ENCODE data around the gene LSAMP. TPM values are rescaled to one million over a fixed set of nuclear protein-coding genes. Genes with fewer than 3 reads are reported as not detected.
A peak's percentile ranks its signal among the peaks of the same experiment; 100 is the strongest.

LSAMP gene
- total and polyA plus RNA-seq, 9 of the 15 experiments (the other 6 are each of a cell fraction or from before 2014, with no cell fraction given), result 0.09 to 0.11 TPM; not detected in 7

- no peaks in the 10 kb centered on the region for H3K79me2 ChIP-seq (ENCODE audit: control insufficient read depth, insufficient read depth, low read length)
- no TSS peak for BruUV-seq (replicated peaks)
- H4K20me1 ChIP-seq (replicated peaks; ENCODE audit: control insufficient read depth, insufficient read depth, low read length), result no peaks in the 10 kb centered on the region
- intact Hi-C loops (cut with micrococcal nuclease) (no loop called here), in situ Hi-C loops (cut with MboI) (no loop called here)
- H3K9ac ChIP-seq (ENCODE audit: insufficient read depth in 1 of 2, low read depth in 2 of 2, low read length in 2 of 2), result no peak overlapping the region
- H3K4me3 ChIP-seq, result no peak overlapping the region
- no peak overlapping the region for H3K4me2 ChIP-seq (ENCODE audit: insufficient read depth, low read length)
- no peaks in the 10 kb centered on the region for H3K36me3 ChIP-seq (ENCODE audit: control insufficient read depth, insufficient read depth, low read length)
- H3K4me1 ChIP-seq (replicated peaks in 1 of 2; ENCODE audit: control insufficient read depth in 2 of 2, insufficient read depth in 2 of 2, low read length in 2 of 2), result peaks cover 6 to 8% of the 10 kb centered on the region in 2 experiments; a peak in 4 of 5 replicates
- DNase-seq (ENCODE audit: extremely low read depth in 1 of 4, low spot score in 3 of 4) (peak; percentile 10 to 62 (median 36)), FAIRE-seq (peak; percentile 59), ATAC-seq (peak; percentile 93)
- no peaks in the 10 kb centered on the region for H3K9me3 ChIP-seq (replicated peaks; ENCODE audit: control insufficient read depth, insufficient read depth, low read depth, low read length)
- no peaks in the 10 kb centered on the region for H3K27me3 ChIP-seq (ENCODE audit: control insufficient read depth in 2 of 2, insufficient read depth in 2 of 2, low read length in 2 of 2)
- WGBS (ENCODE audit: insufficient coverage, low coverage, missing lambda C conversion rate), result 0% methylated on average over 2 of the region's 2 CpGs
- no peak overlapping the region for H3K27ac ChIP-seq (ENCODE audit: extremely low read depth, low read depth, low read length)
- ChIA-PET POLR2A (interaction anchor here (1.0 to 1.2 kb wide), 3 partner anchors 11 to 26 kb away, joined by 3 to 4 read pairs (median 3); no protein-coding TSS in a partner anchor), CTCF (ENCODE audit: low intra/inter-chr PET ratio) (no interaction called here)
- no peaks in the 10 kb centered on the region for H3K9me1 ChIP-seq (ENCODE audit: control insufficient read depth, insufficient read depth, low read length)
- peak overlapping the region; percentile 65 for H2AFZ ChIP-seq (ENCODE audit: low read depth, low read length)
- TF ChIP-seq CBFA2T3 (IDR thresholded peaks at IDR 0.05) (0 out of 2 replicates have a peak, but pooled peaks have one; percentile 10), STAT5A (IDR thresholded peaks at IDR 0.05; ENCODE audit: borderline replicate concordance, low read length) (no peak), NFE2 (IDR thresholded peaks at IDR 0.05; ENCODE audit: low read depth) (peak; percentile 55), RREB1 (CRISPR knock-in tag; IDR thresholded peaks at IDR 0.05) (no peak), MAFF (IDR thresholded peaks at IDR 0.05; ENCODE audit: low read length) (peak; percentile 10; the same call in 1 of the 2 replicates), FOSL1 (tag; conservative IDR thresholded peaks at IDR 0.05) (peak; percentile 42; the same call in 1 of the 2 replicates), NBN (IDR thresholded peaks at IDR 0.05; ENCODE audit: low read depth) (no peak), SMARCA5 (IDR thresholded peaks at IDR 0.05) (no peak), PHF20 (IDR thresholded peaks at IDR 0.05; ENCODE audit: partially characterized antibody) (no peak), ADNP (tag; IDR thresholded peaks at IDR 0.05) (no peak), ATF3 (IDR thresholded peaks at IDR 0.05) (peak; percentile 65), ATF3 (CRISPR knock-in tag; conservative IDR thresholded peaks at IDR 0.05) (no peak), C11orf30 (IDR thresholded peaks at IDR 0.05; ENCODE audit: low read depth) (peak; percentile 71), JUND (IDR thresholded peaks at IDR 0.05; ENCODE audit: borderline replicate concordance, low read depth, low read length) (peak; percentile 48; the same call in 1 of the 2 replicates), JUND (tag; IDR thresholded peaks at IDR 0.05; ENCODE audit: borderline replicate concordance, low read depth, low read length) (peak; percentile 31; the same call in 1 of the 3 replicates), PKNOX1 (IDR thresholded peaks at IDR 0.05) (peak; percentile 64)
Measured at GRCh38 chr3:116059421-116060096, 385.7 kb downstream of the LSAMP start.
